ENCODE results near the gene GRB10.

Gene GRB10

GRCh38 chr7:50782375-50783208, at the start of gene GRB10:
Gene GRB10, minus strand, starts transcription at chr7:50782896. Its CDS starts 50,574 bp downstream, at chr7:50732322.
- no peak for DNase-seq

DNA sequence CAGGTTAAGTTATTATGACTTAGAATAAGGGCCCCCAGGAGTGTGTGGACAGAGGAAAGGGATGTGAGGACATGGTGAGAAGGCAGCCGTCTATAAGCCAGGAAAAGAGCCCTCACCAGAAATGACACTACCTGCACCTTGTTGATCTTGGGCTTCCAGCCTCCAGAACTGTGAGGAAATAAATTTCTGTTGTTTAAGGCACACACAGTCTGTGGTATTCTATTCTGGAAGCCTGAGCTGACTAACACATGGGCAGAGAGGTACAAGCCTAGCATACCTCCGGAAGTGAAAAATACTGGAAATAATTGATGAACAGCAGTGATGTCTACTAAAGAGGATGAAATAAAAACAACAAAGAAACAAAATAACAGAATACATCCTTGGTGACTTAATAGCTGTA, 46.1 kb upstream of the GRB10 start:
- DNase-seq: no peak

- no peak for DNase-seq
Measured at GRCh38 chr7:50828116-50828515, 45.4 kb upstream of the GRB10 start.

DNA sequence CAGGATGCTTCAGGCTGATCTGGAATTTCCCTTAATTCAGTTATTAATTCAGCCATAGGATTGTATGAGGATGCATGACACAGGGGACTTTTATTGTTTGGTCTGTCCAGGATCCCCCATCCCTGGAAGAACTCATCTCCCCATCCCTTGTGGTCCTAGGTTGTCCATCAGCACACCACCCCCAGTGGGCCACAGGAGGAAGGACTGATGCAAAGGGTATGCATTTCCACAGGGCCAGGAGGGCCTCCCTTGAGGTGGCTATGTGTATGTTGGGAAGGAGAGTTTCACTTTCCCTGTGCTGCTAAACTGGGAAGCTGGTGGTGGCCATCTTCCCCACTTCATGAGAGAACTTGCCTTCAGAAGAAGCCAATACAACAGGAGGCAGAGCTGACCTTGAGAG, 44.6 kb upstream of the GRB10 start:
- no peak for DNase-seq

DNA sequence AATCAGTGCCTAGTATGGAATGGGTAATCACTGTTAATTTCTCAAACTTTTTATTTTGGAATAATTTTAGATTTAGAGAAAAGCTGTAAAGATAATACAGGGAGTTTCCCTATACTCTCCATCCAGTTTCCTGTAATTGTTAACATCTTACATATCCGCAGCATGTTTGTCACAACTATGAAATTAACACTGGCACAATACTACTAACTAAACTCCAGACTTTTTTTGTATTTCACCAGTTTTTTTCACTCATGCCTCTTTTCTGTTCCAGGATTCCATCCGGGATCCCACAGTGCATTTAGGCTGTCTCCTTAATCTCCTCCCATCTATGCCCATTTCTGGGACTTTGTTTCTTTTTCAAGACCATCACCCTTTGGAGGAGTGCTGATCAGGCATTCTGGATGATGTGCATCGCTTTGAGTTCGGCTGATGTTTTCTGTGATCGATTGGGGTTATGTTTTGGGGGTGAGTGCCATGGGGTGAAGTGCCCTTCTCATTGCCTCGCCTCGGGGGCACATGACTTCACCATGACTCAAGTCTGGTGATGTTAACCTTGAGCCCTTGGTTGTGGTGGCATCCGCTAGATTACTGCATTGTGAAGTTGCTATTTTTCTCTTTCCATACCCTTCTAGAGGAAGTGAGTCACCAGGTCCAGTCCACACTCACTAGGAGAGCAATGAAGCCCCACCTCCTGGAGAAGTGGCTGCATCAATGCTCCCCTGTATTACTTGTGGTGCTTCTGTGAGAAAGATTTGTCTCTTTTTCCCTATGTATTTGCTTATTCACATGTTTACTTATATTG, 43.9 kb upstream of the GRB10 start:
- no peak for DNase-seq

DNA sequence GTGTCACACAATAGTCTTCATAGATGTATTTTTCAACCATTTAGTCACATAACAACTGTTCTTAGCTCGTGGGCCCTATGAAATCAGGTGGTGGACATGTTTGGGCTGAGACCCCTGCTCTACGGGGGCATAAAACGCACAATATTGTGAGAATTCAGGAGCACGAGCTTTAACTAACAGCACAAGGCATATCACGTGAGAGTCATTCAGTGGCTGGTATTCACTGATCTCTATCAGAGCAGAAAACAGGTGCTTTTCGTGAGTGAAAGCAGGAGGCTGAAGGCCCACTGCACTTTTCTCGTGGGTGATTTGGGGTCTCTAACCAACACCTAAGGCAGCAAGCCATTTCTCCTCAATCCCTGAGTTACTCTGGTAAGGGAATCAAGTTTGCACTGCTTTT, 42.8 kb upstream of the GRB10 start:
- no peak for DNase-seq

GRCh38 chr7:50824882-50825281, 42.2 kb upstream of the GRB10 start:
- no peak for DNase-seq

DNA sequence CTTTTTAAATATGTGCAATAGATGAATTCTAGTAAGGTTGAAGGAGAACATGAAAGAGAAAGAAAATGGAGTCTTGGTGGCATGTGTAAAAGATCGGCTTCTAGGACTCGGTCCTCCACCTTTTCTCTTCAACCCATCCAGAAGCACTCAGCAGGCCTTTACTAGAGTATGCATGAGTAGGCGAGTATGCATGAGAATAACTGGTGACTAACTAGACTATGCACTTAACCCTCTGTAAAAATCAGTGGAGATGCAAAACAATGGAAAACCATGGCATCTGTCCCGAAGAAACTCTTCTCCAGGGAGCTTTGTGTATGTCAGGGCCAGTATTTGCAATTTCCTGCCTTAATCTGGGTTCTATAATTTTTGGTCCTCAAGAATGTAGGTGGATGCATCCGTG, 40.0 kb upstream of the GRB10 start:
- no peak for DNase-seq

GRCh38 chr7:50822110-50822509, 39.4 kb upstream of the GRB10 start:
- no peak for DNase-seq

GRCh38 chr7:50821457-50822008, 38.8 kb upstream of the GRB10 start:
- DNase-seq: no peak

DNA sequence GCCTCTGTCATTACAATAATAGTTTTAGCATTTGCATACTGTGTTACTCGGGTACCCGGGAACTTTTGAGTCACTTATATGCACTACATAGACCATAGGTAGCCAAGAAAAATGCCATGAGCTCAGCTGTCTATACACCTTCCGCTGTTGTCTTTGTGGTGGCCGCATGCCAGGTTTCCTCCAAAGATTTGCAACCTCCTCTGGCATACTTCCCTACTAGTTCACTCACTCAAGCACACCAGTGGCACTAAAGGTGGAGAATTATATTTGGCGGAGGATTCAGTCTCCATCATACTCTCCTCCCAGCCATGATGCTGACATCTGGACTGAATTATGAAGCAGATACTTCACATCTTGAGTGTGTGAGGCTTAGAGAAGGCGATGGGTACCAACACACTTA, 35.6 kb upstream of the GRB10 start:
- no peak for DNase-seq

GRCh38 chr7:50817561-50817960, 34.9 kb upstream of the GRB10 start:
- DNase-seq: no peak

DNA sequence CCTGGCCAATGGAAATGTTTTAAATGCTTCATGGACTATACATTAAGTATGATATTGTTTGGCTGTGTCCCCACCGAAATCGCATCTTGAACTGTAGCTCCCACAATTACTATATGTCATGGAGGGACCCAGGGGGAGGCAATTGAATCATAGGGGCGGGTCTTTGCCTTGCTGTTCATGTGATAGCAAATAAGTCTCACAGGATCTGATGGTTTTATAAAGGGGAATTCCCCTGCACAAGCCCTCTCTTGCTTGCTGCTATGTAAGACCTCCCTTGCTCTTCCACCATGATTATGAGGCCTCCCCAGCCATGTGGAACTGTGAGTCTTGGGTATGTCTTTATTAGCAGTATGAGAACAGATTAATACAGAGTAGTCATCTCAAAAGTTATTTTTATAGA, 32.4 kb upstream of the GRB10 start:
- DNase-seq: no peak

DNA sequence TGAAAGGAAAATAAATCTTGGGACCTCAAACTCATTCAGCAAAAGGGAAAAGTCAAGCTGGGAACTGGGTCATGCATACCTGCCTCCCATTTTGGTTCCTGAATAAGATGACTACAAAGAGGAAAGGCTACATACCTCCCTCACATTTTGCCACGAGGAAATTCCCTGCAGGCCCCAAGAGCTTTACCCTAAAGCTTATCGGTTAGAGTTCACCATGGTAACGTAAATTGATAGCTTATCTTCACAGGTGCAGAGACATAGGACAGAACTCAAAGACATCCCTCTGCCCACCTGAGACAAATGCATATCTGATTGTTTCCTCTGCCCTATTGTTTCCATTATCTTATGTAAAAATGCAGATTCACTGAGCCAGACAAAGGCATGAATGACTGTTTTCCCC, 31.5 kb upstream of the GRB10 start:
- no peak for DNase-seq

DNA sequence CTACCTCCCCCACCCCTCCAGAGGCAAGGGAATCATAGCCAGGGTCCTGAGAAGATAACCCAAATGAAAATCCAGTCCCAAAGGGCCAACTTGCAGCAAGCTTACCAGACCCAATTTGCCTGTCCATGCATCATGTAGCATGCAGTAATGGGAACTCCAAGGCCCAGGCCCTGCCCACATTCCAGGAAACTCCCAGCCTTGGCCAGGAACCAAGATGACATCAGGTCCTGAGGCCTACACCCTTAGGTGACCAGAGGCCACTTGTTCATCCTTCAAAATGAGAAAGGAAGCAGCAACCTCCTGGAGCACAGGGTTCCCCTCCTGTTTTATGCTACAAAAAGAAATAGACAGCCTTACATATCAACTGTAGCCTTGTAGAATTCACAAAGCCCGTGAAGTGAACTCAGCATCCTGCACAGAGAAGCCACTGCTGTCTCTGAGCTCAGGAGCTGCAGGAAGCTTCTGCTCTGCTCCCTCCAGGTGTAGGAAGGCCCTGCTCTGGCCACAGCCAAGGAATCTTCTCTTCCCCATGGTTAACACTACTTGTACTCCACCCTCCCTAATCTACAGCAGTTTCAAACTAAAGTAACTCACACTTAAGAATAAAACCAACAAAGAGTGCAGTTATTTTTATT, 30.3 kb upstream of the GRB10 start:
- no peak for DNase-seq

DNA sequence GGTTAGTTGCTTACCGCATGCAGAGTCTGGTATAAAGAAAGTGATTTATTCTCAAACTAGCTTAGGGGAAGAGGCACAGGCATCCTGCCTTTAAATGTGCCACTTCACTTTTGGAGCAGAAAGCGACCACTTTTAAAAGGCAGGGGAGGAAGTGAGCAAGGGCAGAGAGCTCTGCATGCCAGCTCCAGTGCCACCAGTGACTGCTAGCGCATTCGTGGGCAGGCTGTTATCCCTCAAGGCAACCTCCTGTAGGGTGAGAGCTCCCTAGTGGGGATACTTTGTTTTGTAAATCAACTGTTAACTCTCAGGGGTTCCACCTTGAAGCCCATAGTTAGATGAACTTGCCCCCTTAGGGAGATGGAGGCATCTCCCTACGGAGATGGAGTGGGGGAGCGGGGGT, 29.4 kb upstream of the GRB10 start:
- DNase-seq: no peak

DNA sequence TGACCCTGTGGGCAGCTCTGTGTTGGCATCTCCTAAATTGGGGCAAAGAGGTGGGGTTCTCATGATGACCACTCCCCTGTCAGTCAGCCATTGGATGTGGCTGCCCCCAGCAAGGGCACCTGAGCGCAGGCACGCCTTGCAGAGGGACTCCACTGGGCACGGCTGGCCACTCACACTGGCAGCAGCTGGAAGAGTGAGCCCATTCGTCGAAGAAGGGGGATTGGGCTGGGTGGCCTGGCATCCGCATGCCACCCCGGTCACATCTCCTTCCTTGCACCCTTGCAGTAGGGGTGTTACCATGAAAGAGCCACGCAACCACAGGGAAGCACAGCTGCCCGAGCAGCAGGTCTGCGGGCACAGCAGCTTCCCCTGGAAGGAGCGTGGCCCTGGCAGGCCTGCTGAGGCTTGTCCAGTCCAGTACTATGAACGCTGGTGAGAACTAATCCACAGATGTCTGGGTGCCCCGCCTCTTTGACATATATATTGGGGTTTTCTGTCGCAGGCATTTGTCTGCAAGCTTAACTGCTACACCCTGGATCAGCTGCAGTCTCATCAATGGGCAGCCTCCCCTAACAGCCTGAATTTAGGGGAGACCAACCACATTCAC, 25.7 kb upstream of the GRB10 start:
- DNase-seq: no peak

DNA sequence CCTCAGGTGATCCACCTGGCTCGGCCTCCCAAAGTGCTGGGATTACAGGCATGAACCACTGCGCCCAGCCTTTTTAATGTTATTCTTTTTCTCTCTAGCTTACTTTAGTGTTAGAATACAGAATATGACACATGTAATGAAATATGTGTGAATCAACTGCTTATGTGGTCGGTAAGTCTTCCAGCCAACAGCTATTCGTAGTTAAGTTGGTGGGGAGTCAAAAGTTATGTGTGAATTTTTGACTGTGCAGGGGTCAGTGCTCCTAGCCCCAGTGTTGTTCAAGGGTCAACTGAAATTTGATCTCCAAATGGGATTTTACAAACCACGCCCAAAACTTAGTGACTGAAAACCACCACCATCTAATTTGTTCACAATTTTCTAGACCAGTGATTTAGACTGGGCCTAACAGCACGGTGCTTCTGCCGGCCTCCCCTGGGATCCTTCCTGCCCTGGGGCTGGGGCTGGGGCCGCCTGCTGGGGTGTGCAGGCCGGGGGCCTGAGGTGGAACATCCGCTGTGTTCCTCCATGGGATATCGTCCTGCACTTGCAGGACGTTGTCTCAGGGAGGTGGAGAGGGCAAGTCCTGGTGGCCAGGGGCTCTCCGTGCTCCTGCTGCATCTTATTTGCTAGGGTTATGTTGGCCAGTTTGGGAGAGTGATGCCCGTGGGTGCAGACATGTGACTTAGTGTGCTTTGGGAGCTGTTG, 24.5 kb upstream of the GRB10 start:
- DNase-seq: no peak

DNA sequence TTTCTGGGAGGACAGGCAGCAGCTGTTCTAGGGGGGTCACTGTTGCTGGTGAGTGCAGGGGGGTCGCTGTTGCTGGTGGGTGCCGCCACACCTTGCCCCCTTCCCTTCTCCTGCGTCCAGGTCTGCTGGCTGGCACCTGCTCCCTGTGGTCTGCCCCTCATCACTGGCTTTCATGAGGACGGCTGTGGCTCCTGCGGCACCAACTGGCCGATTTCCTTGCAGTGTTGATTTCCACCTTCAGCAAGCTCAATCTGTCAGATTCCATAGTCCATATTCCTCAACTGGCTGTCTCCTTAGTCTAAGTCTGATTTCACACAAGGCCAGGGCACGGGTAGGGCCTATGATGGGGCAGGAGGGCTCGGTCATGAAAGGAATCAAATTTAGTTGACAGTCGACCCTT, 23.4 kb upstream of the GRB10 start:
- DNase-seq: no peak

DNA sequence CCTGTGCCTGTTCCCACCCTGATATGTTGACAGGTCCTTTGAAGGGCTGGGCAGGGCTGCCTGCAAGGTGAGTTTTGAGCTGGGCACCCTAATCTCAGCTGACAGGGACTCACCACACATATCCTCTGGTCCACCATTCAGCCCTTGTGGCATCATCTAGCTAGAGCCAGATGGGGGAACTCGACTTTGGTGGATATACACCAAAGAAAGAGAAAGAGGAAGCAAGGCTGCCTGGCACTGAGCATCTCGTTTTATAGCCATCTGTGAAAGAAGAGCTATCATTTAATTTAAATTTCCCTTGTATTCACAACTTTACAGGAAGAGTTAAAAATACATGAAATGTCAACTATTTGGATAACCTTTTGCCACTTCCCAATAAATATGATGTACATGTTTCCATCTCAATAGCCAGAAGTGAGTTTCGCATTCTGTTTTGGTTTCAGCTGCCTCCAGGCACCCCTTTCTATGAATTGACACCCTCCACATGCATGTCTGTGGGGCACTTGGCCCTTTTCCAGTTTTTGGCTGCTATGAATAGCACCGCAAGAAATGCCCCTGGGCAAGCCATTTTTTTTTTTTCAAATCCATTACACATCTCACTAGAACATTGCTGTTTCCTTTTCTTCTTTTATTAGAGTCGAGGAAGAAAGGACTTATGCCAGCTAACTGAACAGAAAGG, 22.9 kb upstream of the GRB10 start:
- no peak for DNase-seq

Data from NCI-H1694 (cell line).